Motor neuron (in vitro differentiated cells): ENCODE measurements around the gene GPA33. TPM values are rescaled to one million over a fixed set of nuclear protein-coding genes. Genes with fewer than 3 reads are reported as not detected.
A peak's percentile ranks its signal among the peaks of the same experiment; 100 is the strongest.

Experiments used
- ATAC-seq, 8 experiments: fragments of 200-7000 bp; cut with Tn5 transposase; replicated peaks in 6 of 8; 2 replicates each; pipeline ENCODE4 v1.8.0; 2021; ENCODE audit warnings: mild to moderate bottlenecking in 8 of 8, moderate library complexity in 8 of 8
- H3K27ac ChIP-seq, 2 donors: fragments of 250-450 bp; sonication (Bioruptor Pico); 2 replicates each; pipeline ENCODE4 v1.9.0; 2021; ENCODE audit warnings: antibody characterized with exemption in 2 of 2, mild to moderate bottlenecking in 2 of 2, moderate library complexity in 1 of 2
- H3K4me1 ChIP-seq, 2 donors: fragments of 250-450 bp; sonication (Bioruptor Pico); replicated peaks in 1 of 2; 2 replicates each; pipeline ENCODE4 v1.6.1; 2021; ENCODE audit warnings: antibody characterized with exemption in 2 of 2, mild to moderate bottlenecking in 2 of 2, moderate library complexity in 1 of 2
- H3K4me3 ChIP-seq, 5 donors: fragments of 250-450 bp; sonication (Bioruptor Pico); 2 replicates each; pipeline ENCODE4 v1.9.0; 2021; ENCODE audit warnings: antibody characterized with exemption in 5 of 5, mild to moderate bottlenecking in 5 of 5, moderate library complexity in 4 of 5
- WGBS, 10 experiments: fragments of 450-650 bp; shearing (Covaris generic); methylation state at CpG; one replicate each; pipeline ENCODE4 v1.0.0; 2022; 5-methylcytosine and 5-hydroxymethylcytosine counted together
- in situ Hi-C, 9 experiments: fragments of 400-800 bp; cut with MboI; loops; one replicate each; pipeline ENCODE4 v1.15.0; 2021; ENCODE audit warnings: low sequenced_read_pairs in 9 of 9, low pct_unique_long_range_greater_than_20kb in 2 of 9; ENCODE audit not compliant: unreplicated experiment in 9 of 9
- total RNA-seq, 8 experiments: library from RNA; unstranded; fragments of 300-600 nt; gene quantifications; 2 replicates each; pipeline versions ENCODE4 v1.2.3 to v1.2.4, GENCODE V29; 2022

Gene GPA33
- total RNA-seq = 1 to 10 TPM in 1 of 8 experiments, under 1 TPM in 6, not detected in 1; 0.14 to 1.2 (median 0.24) TPM

GRCh38 chr1:167090314-167090942 is at the start of gene GPA33:
TSS of gene GPA33 (minus strand) at chr1:167090377. CDS start at chr1:167090287, 90 bp downstream.
- in situ Hi-C loops = loop anchor here in 1 of 9 experiments (25.0 kb wide), 1 partner anchor 122 kb away; the partner anchor contains the start of gene POU2F1
- H3K4me3 ChIP-seq = no peak within 1 kb of the TSS
- H3K4me1 ChIP-seq = no peaks in the 10 kb centered on the region
- no peak within 1 kb of the TSS for H3K27ac ChIP-seq
- peak in 2 of 8 experiments; percentile 34 to 71 for ATAC-seq
- 50 to 100% (median 100%) methylated on average over 1 of the region's 1 CpG; no CpG with 5 or more reads in 1 of the 10 experiments for whole genome bisulfite sequencing, 10 experiments

- in situ Hi-C loops = no loop called here
- WGBS, 10 experiments = 0 to 100% (median 83%) methylated on average over 1 of the region's 1 CpG; no CpG with 5 or more reads in 3 of the 10 experiments
- no peak overlapping the region for H3K27ac ChIP-seq
- no peak for ATAC-seq
- peaks cover 28 to 43% of the 10 kb centered on the region in 2 donors for H3K4me1 ChIP-seq
- H3K4me3 ChIP-seq = no peak overlapping the region
These were observed 48.5 kb upstream of the GPA33 start for GRCh38 chr1:167138703-167139102.

- Histone ChIP-seq H3K4me1 (peaks cover 28 to 43% of the 10 kb centered on the region in 2 donors), H3K27ac (peak overlapping the region; percentile 69 to 87), H3K4me3 (peak overlapping the region in 1 of 5 donors; percentile 4)
- in situ Hi-C loops = no loop called here
- ATAC-seq = no peak
- 22 to 83% (median 41%) methylated on average over 1 to 3 of the region's 3 CpGs for WGBS, 10 experiments
These were observed 47.8 kb upstream of the GPA33 start for GRCh38 chr1:167137793-167138510.

GRCh38 chr1:167137332-167137781 is 47.2 kb upstream of the GPA33 start:
- peak in 5 of 8 experiments; percentile 64 to 85 (median 84) for ATAC-seq
- peak overlapping the region in 3 of 5 donors; percentile 4 to 11 (median 11) for H3K4me3 ChIP-seq
- 0 to 35% (median 17%) methylated on average over 3 to 6 of the region's 6 CpGs; no CpG with 5 or more reads in 1 of the 10 experiments for WGBS, 10 experiments
- peak overlapping the region; percentile 69 to 87 for H3K27ac ChIP-seq
- peaks cover 28 to 43% of the 10 kb centered on the region in 2 donors for H3K4me1 ChIP-seq
- in situ Hi-C loops = no loop called here

GRCh38 chr1:167136806-167137205 is 46.6 kb upstream of the GPA33 start:
- WGBS, 10 experiments = 70 to 100% (median 83%) methylated on average over 1 to 2 of the region's 2 CpGs; no CpG with 5 or more reads in 5 of the 10 experiments
- Histone ChIP-seq H3K27ac (peak overlapping the region; percentile 69 to 87), H3K4me1 (peaks cover 28 to 43% of the 10 kb centered on the region in 2 donors), H3K4me3 (peak overlapping the region in 3 of 5 donors; percentile 4 to 11 (median 11))
- peak in 3 of 8 experiments; percentile 3 to 6 (median 3) for ATAC-seq
- in situ Hi-C loops = no loop called here

- in situ Hi-C loops = no loop called here
- Histone ChIP-seq H3K4me3 (no peak overlapping the region), H3K4me1 (peaks cover 28 to 43% of the 10 kb centered on the region in 2 donors), H3K27ac (peak overlapping the region; percentile 69 to 87)
- WGBS, 10 experiments = 0 to 44% (median 14%) methylated on average over 1 to 2 of the region's 2 CpGs; no CpG with 5 or more reads in 5 of the 10 experiments
- peak; percentile 74 to 98 (median 88) for ATAC-seq
These were observed 46.0 kb upstream of the GPA33 start for GRCh38 chr1:167136191-167136614.

GRCh38 chr1:167135281-167135840 is 45.2 kb upstream of the GPA33 start:
- H3K27ac ChIP-seq = peak overlapping the region in 1 of 2 donors; percentile 26
- H3K4me3 ChIP-seq = no peak overlapping the region
- ATAC-seq = peak in 2 of 8 experiments; percentile 17 to 40
- 18 to 96% (median 79%) methylated on average over 1 to 4 of the region's 4 CpGs; no CpG with 5 or more reads in 1 of the 10 experiments for WGBS, 10 experiments
- H3K4me1 ChIP-seq = peaks cover 28 to 43% of the 10 kb centered on the region in 2 donors
- in situ Hi-C loops = no loop called here

GRCh38 chr1:167132301-167133010 is 42.3 kb upstream of the GPA33 start:
- peaks cover 23 to 26% of the 10 kb centered on the region in 2 donors for H3K4me1 ChIP-seq
- ATAC-seq = no peak
- H3K4me3 ChIP-seq = no peak overlapping the region
- WGBS, 10 experiments = 29 to 93% (median 80%) methylated on average over 2 to 7 of the region's 8 CpGs
- in situ Hi-C loops = no loop called here
- H3K27ac ChIP-seq = no peak overlapping the region

- 0 to 91% (median 68%) methylated on average over 1 to 4 of the region's 4 CpGs; no CpG with 5 or more reads in 2 of the 10 experiments for WGBS, 10 experiments
- H3K27ac ChIP-seq = no peak overlapping the region
- in situ Hi-C loops = no loop called here
- H3K4me1 ChIP-seq = peaks cover 8 to 11% of the 10 kb centered on the region in 2 donors
- H3K4me3 ChIP-seq = no peak overlapping the region
- peak in 1 of 8 experiments; percentile 51 for ATAC-seq
These were observed 40.8 kb upstream of the GPA33 start for GRCh38 chr1:167130829-167131510.

GRCh38 chr1:167128261-167129227 is 38.4 kb upstream of the GPA33 start:
- 54 to 94% (median 80%) methylated on average over 1 to 17 of the region's 17 CpGs; no CpG with 5 or more reads in 2 of the 10 experiments for WGBS, 10 experiments
- Histone ChIP-seq H3K27ac (no peak overlapping the region), H3K4me3 (no peak overlapping the region), H3K4me1 (no peaks in the 10 kb centered on the region)
- ATAC-seq = peak in 1 of 8 experiments; percentile 47
- in situ Hi-C loops = loop anchor here in 1 of 9 experiments (10.0 kb wide), 1 partner anchor 64 kb away; no protein-coding TSS in a partner anchor

- WGBS, 10 experiments = 8 to 92% (median 77%) methylated on average over 2 to 5 of the region's 5 CpGs; no CpG with 5 or more reads in 3 of the 10 experiments
- in situ Hi-C loops = loop anchor here in 1 of 9 experiments (10.0 kb wide), 1 partner anchor 63 kb away; no protein-coding TSS in a partner anchor
These were observed 37.5 kb upstream of the GPA33 start for GRCh38 chr1:167127661-167128060.

More at GRCh38 chr1:167127661-167128060, 37.5 kb upstream of the GPA33 start:
- no peaks in the 10 kb centered on the region for H3K4me1 ChIP-seq
- no peak overlapping the region for H3K27ac ChIP-seq
- H3K4me3 ChIP-seq = no peak overlapping the region
- no peak for ATAC-seq
